ENCODE measurements around the gene STIP1. TPM values are rescaled to one million over a fixed set of nuclear protein-coding genes. Genes with fewer than 3 reads are reported as not detected.

The STIP1 gene
- total RNA-seq, 1 experiment from 2014 or later, result 336 TPM

DNA sequence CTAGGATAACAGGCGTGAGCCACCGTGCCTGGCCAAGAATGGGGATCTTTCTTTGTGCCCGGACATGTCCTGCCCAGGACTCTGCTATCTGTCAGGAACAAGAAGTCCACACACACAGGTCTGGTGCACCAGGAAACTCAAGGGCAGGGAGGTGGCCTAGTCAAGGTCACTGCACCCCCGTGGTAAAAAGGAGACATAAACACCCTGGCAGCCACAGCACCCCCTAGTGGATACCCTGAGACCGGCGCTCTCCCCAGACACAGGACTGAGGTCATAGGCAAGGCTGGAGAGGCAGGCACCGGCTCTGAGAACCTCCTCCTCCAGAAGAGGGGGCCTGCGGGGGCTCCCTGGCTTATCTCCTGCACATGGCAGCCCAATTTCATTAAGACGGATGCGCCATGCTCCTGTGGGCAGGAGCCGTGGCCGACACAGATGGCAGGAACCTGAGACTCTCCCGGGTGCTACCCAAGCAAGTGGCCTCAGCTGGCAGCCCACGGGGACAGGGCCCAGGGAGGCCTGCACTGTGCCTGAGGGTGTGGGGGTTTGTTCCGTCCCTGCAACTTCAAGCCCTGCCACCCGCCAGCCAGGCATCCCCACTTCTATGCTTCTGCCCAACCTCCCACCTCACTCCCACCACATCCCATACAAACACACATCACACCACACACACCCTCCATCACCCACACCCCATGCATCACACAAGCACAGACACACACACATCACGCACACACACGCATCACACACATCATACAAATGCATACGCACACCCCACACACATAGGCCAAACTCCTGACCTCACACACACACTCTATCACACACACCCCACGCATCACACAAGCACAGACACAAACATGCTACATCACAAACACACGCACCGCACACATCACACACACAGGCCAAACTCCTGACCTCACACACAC lies 39.7 kb upstream of the STIP1 start:
- POLR2A ChIA-PET, result no interaction called here
- RAD21 ChIA-PET (ENCODE audit: low non-redundant PET in 1 of 2, low total read pairs in 2 of 2, uncharacterized antibody in 2 of 2, unreplicated experiment in 2 of 2), result no interaction called here
- Histone ChIP-seq H3K36me3 (ENCODE audit: control insufficient read depth in 1 of 2, insufficient read depth in 2 of 2, low read length in 2 of 2) (no peaks in the 10 kb centered on the region), H3K27me3 (ENCODE audit: insufficient read depth, low read length) (no peaks in the 10 kb centered on the region), H3K4me1 (ENCODE audit: control insufficient read depth in 1 of 2, insufficient read depth in 2 of 2, low read length in 2 of 2) (peaks cover 0 to 3% of the 10 kb centered on the region in 2 experiments; a peak in 1 of 4 replicates), H3K27ac (ENCODE audit: low read depth, low read length) (no peak overlapping the region; the same call in 1 of the 2 replicates), H3K79me2 (ENCODE audit: insufficient read depth, low read length) (peaks cover 4% of the 10 kb centered on the region; the same call in 1 of the 2 replicates), H4K20me1 (ENCODE audit: insufficient read depth) (peaks cover 3% of the 10 kb centered on the region; the same call in 1 of the 2 replicates), H3K9me3 (ENCODE audit: control insufficient read depth in 1 of 2, insufficient read depth in 1 of 2, low read depth in 1 of 2, low read length in 2 of 2) (no peaks in the 10 kb centered on the region), H3K9me2 (ENCODE audit: insufficient read depth) (no peaks in the 10 kb centered on the region), H3K9ac (ENCODE audit: low read length) (no peak overlapping the region), H3K4me2 (ENCODE audit: low read length) (no peak overlapping the region), H2AFZ (ENCODE audit: low read depth, low read length, poor library complexity, severe bottlenecking) (no peak overlapping the region), H3K4me3 (replicated peaks in 1 of 2; ENCODE audit: low read depth in 1 of 2, low read length in 2 of 2) (no peak overlapping the region)
- CTCF ChIA-PET, result interaction anchor here (0.7 kb wide), 1 partner anchor 369 kb away, joined by 3 read pairs; no protein-coding TSS in a partner anchor
- ATAC-seq (peak; percentile 85), DNase-seq (ENCODE audit: low read depth, low spot score) (peak; percentile 24)
- TF ChIP-seq ELF1 (IDR thresholded peaks at IDR 0.05; ENCODE audit: borderline replicate concordance, low read depth), result no peak
- no peak for TF ChIP-seq YY1 (IDR thresholded peaks at IDR 0.05; ENCODE audit: extremely low read depth, insufficient replicate concordance, low read depth, low read length)
- TF ChIP-seq CEBPB (IDR thresholded peaks at IDR 0.05; ENCODE audit: low read depth), result no peak
- TF ChIP-seq CBX3 (IDR thresholded peaks at IDR 0.05; ENCODE audit: low read depth), result no peak
- TF ChIP-seq RAD21 (IDR thresholded peaks at IDR 0.05; ENCODE audit: low read depth), result peak; percentile 70
- TF ChIP-seq SRF (IDR thresholded peaks at IDR 0.05; ENCODE audit: low read depth), result no peak
- TF ChIP-seq, protein P1, sequence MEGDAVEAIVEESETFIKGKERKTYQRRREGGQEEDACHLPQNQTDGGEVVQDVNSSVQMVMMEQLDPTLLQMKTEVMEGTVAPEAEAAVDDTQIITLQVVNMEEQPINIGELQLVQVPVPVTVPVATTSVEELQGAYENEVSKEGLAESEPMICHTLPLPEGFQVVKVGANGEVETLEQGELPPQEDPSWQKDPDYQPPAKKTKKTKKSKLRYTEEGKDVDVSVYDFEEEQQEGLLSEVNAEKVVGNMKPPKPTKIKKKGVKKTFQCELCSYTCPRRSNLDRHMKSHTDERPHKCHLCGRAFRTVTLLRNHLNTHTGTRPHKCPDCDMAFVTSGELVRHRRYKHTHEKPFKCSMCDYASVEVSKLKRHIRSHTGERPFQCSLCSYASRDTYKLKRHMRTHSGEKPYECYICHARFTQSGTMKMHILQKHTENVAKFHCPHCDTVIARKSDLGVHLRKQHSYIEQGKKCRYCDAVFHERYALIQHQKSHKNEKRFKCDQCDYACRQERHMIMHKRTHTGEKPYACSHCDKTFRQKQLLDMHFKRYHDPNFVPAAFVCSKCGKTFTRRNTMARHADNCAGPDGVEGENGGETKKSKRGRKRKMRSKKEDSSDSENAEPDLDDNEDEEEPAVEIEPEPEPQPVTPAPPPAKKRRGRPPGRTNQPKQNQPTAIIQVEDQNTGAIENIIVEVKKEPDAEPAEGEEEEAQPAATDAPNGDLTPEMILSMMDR (IDR thresholded peaks at IDR 0.05 in 2 of 3, conservative IDR thresholded peaks at IDR 0.05 in 1 of 3; ENCODE audit: borderline replicate concordance in 1 of 3, insufficient read depth in 1 of 3, low read depth in 2 of 3, low read length in 2 of 3), result peak; percentile 74 to 93 (median 83)
- TF ChIP-seq JUND (IDR thresholded peaks at IDR 0.05), result no peak
- TF ChIP-seq ZNF274 (IDR thresholded peaks at IDR 0.05; ENCODE audit: low read depth, low read length), result no peak
- peak; percentile 11 for TF ChIP-seq TCF7L2 (IDR thresholded peaks at IDR 0.05; ENCODE audit: borderline replicate concordance, extremely low read depth, insufficient read depth, insufficient read length)
- TF ChIP-seq POLR2AphosphoS5 (IDR thresholded peaks at IDR 0.05; ENCODE audit: low read depth, low read length), result no peak
- TF ChIP-seq ZFX (IDR thresholded peaks at IDR 0.05), result no peak
- TF ChIP-seq, protein P2, sequence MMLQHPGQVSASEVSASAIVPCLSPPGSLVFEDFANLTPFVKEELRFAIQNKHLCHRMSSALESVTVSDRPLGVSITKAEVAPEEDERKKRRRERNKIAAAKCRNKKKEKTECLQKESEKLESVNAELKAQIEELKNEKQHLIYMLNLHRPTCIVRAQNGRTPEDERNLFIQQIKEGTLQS (IDR thresholded peaks at IDR 0.05), result no peak
- TF ChIP-seq, protein P3, sequence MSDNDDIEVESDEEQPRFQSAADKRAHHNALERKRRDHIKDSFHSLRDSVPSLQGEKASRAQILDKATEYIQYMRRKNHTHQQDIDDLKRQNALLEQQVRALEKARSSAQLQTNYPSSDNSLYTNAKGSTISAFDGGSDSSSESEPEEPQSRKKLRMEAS (IDR thresholded peaks at IDR 0.05), result no peak
- TF ChIP-seq, protein P4, sequence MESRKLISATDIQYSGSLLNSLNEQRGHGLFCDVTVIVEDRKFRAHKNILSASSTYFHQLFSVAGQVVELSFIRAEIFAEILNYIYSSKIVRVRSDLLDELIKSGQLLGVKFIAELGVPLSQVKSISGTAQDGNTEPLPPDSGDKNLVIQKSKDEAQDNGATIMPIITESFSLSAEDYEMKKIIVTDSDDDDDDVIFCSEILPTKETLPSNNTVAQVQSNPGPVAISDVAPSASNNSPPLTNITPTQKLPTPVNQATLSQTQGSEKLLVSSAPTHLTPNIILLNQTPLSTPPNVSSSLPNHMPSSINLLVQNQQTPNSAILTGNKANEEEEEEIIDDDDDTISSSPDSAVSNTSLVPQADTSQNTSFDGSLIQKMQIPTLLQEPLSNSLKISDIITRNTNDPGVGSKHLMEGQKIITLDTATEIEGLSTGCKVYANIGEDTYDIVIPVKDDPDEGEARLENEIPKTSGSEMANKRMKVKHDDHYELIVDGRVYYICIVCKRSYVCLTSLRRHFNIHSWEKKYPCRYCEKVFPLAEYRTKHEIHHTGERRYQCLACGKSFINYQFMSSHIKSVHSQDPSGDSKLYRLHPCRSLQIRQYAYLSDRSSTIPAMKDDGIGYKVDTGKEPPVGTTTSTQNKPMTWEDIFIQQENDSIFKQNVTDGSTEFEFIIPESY (IDR thresholded peaks at IDR 0.05; ENCODE audit: extremely low read depth, insufficient replicate concordance, low read length), result no peak
- TF ChIP-seq EZH2 (IDR thresholded peaks at IDR 0.05), result no peak
- no peak for TF ChIP-seq SIN3A (IDR thresholded peaks at IDR 0.05; ENCODE audit: low read depth)
- TF ChIP-seq EGR1 (IDR thresholded peaks at IDR 0.05; ENCODE audit: low read depth), result no peak
- TF ChIP-seq POLR2A (IDR thresholded peaks at IDR 0.05; ENCODE audit: borderline replicate concordance, extremely low read depth, insufficient read depth, insufficient read length), result no peak
- no TSS peak for BruUV-seq (replicated peaks)
- intact Hi-C loops (cut with micrococcal nuclease), result loop anchor here (5.0 to 10.0 kb wide), 3 partner anchors 99 to 379 kb away; partner anchors contain the start of gene ZFTA

Measured in HCT116 (cell line).